Endodermal cell (in vitro differentiated cells): ENCODE results near the gene LRRC47. TPM values are rescaled to one million over a fixed set of nuclear protein-coding genes. Genes with fewer than 3 reads are reported as not detected.

ENCODE experiments used
- DNase-seq: peaks from one replicate; pipeline ENCODE4 v3.0.0-alpha.2; 2017
- H3K27ac ChIP-seq: 2 replicates; pipeline ENCODE4 v1.5.1; 2013; ENCODE audit warnings: mild to moderate bottlenecking, low read depth, low read length, moderate library complexity
- H3K27me3 ChIP-seq: 2 replicates; pipeline ENCODE4 v1.6.1; 2013; ENCODE audit warnings: mild to moderate bottlenecking, low read length, moderate library complexity; ENCODE audit not compliant: insufficient read depth, control insufficient read depth, poor library complexity, severe bottlenecking
- H3K36me3 ChIP-seq: 2 replicates; pipeline ENCODE4 v1.7.0; 2013; ENCODE audit warnings: mild to moderate bottlenecking, low read length, moderate library complexity; ENCODE audit not compliant: control insufficient read depth, insufficient read depth
- H3K4me1 ChIP-seq: one replicate; pipeline ENCODE4 v1.7.0; 2013; ENCODE audit warnings: low read length; ENCODE audit not compliant: control insufficient read depth, insufficient read depth
- H3K4me3 ChIP-seq: 2 replicates; pipeline ENCODE4 v1.5.1; 2013; ENCODE audit warnings: mild to moderate bottlenecking, low read length, moderate library complexity
- H3K9ac ChIP-seq: 2 replicates; pipeline ENCODE4 v1.6.1; 2013; ENCODE audit warnings: mild to moderate bottlenecking, low read length, moderate library complexity; ENCODE audit not compliant: poor library complexity, severe bottlenecking; ENCODE audit errors: extremely low read depth
- H3K9me3 ChIP-seq: 2 replicates; pipeline ENCODE4 v1.6.1; 2013; ENCODE audit warnings: mild to moderate bottlenecking, low read length, moderate library complexity; ENCODE audit not compliant: control insufficient read depth
- H3K27ac Mint-ChIP-seq: 2 replicates; pipeline ENCODE4 v1.8.0; 2020; ENCODE audit warnings: mixed read lengths
- H3K27me3 Mint-ChIP-seq: 2 replicates; pipeline ENCODE4 v1.8.0; 2021; ENCODE audit warnings: mild to moderate bottlenecking, mixed read lengths; ENCODE audit not compliant: insufficient read depth
- H3K36me3 Mint-ChIP-seq: 2 replicates; pipeline ENCODE4 v1.8.0; 2020; ENCODE audit warnings: low read depth, mixed read lengths
- H3K4me1 Mint-ChIP-seq: 2 replicates; pipeline ENCODE4 v1.8.0; 2020; ENCODE audit warnings: mixed read lengths
- H3K4me3 Mint-ChIP-seq: 2 replicates; pipeline ENCODE4 v1.8.0; 2020; ENCODE audit warnings: mild to moderate bottlenecking, moderate library complexity, mixed read lengths
- H3K9me3 Mint-ChIP-seq: 2 replicates; pipeline ENCODE4 v1.8.0; 2020; ENCODE audit warnings: mild to moderate bottlenecking, mixed read lengths
- WGBS, 2 experiments: methylation state at CpG; one replicate each; pipeline versions ENCODE4 v1.1.5 to v1.1.7; 2013; ENCODE audit warnings: missing lambda C conversion rate in 2 of 2, mixed read lengths in 1 of 2; ENCODE audit not compliant: insufficient coverage in 1 of 2, insufficient read length in 1 of 2; 5-methylcytosine and 5-hydroxymethylcytosine counted together
- total RNA-seq, 2 donors: library from RNA; stranded (reverse); fragmentation: NEBNext Ultra II Directional in 1 of 2; extraction: Animal tissue kit (Norgen Biotek cat#: 25700) in 1 of 2; gene quantifications; 2 replicates in 1 of 2; 3 replicates in 1 of 2; pipeline ENCODE4 v1.2.1, GENCODE V29; 2021
- TF ChIP-seq, protein P1 (sequence below): fragments of 200-600 bp; sonication (generic); conservative IDR thresholded peaks from 2 replicates; pipeline ENCODE4 v1.5.0; 2021; ENCODE audit warnings: antibody characterized with exemption, mild to moderate bottlenecking

The LRRC47 gene
- total RNA-seq, 2 donors from 2014 or later = 49.9 to 59.7 TPM

DNA sequence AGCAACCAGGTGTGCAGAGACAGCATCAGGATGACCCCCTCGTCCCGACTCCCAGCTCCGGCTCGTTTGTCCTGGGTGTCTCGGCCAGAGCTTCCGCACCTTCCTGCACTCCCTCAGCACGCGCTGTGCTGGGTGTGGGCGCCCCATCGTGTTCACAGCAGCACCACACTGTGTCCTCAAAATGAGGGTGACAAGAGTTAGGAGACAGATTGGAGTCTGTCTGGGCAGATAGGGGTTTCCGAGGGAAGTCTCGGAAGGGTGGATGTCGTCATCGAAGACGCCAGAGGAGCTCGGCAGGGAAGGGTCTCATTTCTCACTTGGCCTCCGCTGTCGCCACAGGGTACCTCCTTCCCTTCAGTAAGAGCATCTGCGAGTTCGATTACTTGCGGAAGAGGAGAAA is 39.9 kb downstream of the LRRC47 start:
- H3K27ac ChIP-seq = no peak overlapping the region
- Mint-ChIP-seq H3K4me1 (no peaks in the 10 kb centered on the region), H3K9me3 (peaks cover 11% of the 10 kb centered on the region), H3K27me3 (peaks cover 44% of the 10 kb centered on the region), H3K36me3 (no peaks in the 10 kb centered on the region), H3K27ac (no peak overlapping the region), H3K4me3 (no peak overlapping the region)
- no peaks in the 10 kb centered on the region for H3K4me1 ChIP-seq
- no peak overlapping the region for H3K9ac ChIP-seq
- peaks cover 19% of the 10 kb centered on the region for H3K27me3 ChIP-seq
- H3K9me3 ChIP-seq = no peaks in the 10 kb centered on the region
- WGBS, 2 experiments = 90 to 93% methylated on average over 15 to 21 of the region's 21 CpGs
- DNase-seq = no peak
- no peaks in the 10 kb centered on the region for H3K36me3 ChIP-seq
- H3K4me3 ChIP-seq = no peak overlapping the region
- TF ChIP-seq, protein P1, sequence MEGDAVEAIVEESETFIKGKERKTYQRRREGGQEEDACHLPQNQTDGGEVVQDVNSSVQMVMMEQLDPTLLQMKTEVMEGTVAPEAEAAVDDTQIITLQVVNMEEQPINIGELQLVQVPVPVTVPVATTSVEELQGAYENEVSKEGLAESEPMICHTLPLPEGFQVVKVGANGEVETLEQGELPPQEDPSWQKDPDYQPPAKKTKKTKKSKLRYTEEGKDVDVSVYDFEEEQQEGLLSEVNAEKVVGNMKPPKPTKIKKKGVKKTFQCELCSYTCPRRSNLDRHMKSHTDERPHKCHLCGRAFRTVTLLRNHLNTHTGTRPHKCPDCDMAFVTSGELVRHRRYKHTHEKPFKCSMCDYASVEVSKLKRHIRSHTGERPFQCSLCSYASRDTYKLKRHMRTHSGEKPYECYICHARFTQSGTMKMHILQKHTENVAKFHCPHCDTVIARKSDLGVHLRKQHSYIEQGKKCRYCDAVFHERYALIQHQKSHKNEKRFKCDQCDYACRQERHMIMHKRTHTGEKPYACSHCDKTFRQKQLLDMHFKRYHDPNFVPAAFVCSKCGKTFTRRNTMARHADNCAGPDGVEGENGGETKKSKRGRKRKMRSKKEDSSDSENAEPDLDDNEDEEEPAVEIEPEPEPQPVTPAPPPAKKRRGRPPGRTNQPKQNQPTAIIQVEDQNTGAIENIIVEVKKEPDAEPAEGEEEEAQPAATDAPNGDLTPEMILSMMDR = no peak

DNA sequence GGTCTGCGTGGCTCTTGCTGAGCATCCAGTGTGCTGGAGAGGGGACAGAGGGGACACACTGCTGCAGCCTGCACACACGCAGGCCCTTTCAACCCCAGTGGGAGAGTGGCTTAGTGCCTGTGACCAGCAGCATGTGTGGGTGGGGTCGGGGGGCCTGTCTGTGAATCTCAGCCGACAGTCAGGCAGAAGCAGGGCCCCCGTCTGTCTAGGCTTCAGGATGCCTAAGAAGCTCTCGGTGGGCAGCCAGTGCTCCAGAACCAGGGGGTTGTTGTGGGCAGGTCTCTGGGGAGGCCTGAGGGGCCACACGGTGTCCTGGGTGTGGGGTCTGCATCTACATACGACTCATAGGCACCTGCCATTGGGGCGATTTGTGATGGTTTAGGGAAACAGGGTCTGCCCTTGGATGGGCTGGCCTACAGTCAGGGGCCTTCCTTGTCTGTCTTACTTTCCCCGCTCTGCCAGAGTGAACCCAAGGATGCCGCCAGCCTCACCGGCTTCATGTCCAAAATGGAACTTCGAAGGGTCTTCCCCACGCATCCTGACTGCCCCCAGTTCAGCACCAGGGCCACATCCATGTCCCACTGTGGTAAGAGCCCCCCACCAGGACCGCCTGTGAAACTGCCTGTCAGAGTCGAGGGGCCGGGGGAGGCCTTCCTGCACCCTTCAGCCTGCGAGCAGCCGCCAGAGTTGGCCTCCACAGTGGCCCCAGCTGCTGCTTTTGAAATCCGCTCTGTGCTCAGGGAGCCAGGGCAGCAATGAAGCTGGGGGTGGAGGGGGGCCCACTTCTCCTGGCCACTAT is 42.4 kb downstream of the LRRC47 start:
- H3K4me1 Mint-ChIP-seq = no peaks in the 10 kb centered on the region
- DNase-seq = peak; percentile 35
- H3K9me3 Mint-ChIP-seq = no peaks in the 10 kb centered on the region
- H3K27me3 Mint-ChIP-seq = peaks cover 41% of the 10 kb centered on the region
- TF ChIP-seq, protein P1 = no peak
- Histone ChIP-seq H3K9ac (no peak overlapping the region), H3K9me3 (no peaks in the 10 kb centered on the region), H3K36me3 (no peaks in the 10 kb centered on the region), H3K27me3 (peaks cover 12% of the 10 kb centered on the region), H3K4me3 (no peak overlapping the region), H3K27ac (no peak overlapping the region), H3K4me1 (no peaks in the 10 kb centered on the region)
- no peaks in the 10 kb centered on the region for H3K36me3 Mint-ChIP-seq
- H3K27ac Mint-ChIP-seq = no peak overlapping the region
- no peak overlapping the region for H3K4me3 Mint-ChIP-seq
- WGBS, 2 experiments = 80 to 90% methylated on average over 10 to 20 of the region's 20 CpGs

DNA sequence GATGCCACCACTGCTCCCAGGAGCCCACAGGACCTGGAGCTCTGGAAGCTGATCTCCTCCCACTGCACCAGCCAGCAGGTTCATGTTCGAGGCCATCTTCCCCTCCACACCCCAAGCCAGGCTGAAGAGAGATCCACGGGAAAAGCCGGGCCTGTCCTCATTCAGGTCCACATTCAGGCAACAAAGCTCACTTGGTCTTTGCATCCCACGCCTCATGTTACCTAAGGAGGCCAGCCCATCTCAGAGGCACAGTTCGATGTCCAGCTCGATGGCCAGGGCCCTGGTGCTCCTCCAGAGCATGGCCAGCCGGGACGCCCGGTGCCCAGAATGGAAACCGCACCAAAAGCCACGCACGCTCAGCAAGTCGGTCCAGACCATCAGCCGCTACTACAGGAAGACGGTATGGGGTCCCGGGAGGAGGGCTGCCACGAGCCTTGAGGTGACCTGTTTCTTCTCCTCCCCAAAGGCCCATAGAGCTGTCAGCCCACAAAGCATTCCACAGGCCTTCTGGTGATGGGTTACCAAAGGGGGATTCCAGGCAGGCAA is 43.8 kb downstream of the LRRC47 start, which contains the start of gene CCDC27:
CCDC27 (plus strand) TSS at position 51 of the 546 bp plus-strand sequence; CDS start at position 83, 32 bp downstream.
- Mint-ChIP-seq H3K9me3 (no peaks in the 10 kb centered on the region), H3K36me3 (no peaks in the 10 kb centered on the region), H3K27ac (no peak within 1 kb of the TSS), H3K4me3 (no peak within 1 kb of the TSS), H3K4me1 (no peaks in the 10 kb centered on the region), H3K27me3 (peaks cover 38% of the 10 kb centered on the region)
- Histone ChIP-seq H3K9ac (no peak within 1 kb of the TSS), H3K9me3 (no peaks in the 10 kb centered on the region), H3K36me3 (no peaks in the 10 kb centered on the region), H3K27me3 (peaks cover 13% of the 10 kb centered on the region), H3K4me1 (no peaks in the 10 kb centered on the region), H3K27ac (no peak within 1 kb of the TSS), H3K4me3 (no peak within 1 kb of the TSS)
- DNase-seq = peak; percentile 35
- WGBS, 2 experiments = 91 to 94% methylated on average over 13 to 17 of the region's 17 CpGs
- TF ChIP-seq, protein P1 = no peak
